Transverse colon (tissue), 4 donors: Measurements from ENCODE around the gene SLC39A6. TPM values are rescaled to one million over a fixed set of nuclear protein-coding genes. Genes with fewer than 3 reads are reported as not detected.
"Not testable (repeated sequence)": the region's sequence is repeated elsewhere in the genome, so short reads cannot be mapped to it uniquely, and the experiment has no call there.

Experiments
- DNase-seq: peaks from one replicate; pipeline ENCODE4 v3.0.0-alpha.2; 2019
- H3K27ac ChIP-seq, 4 donors: fragments of 200-600 bp; sonication (generic); 2 replicates each; pipeline ENCODE4 v1.5.1; 2016 to 2018; ENCODE audit warnings: inconsistent platforms in 4 of 4
- H3K27me3 ChIP-seq: fragments of 200-600 bp; sonication (generic); 2 replicates; pipeline ENCODE4 v1.5.1; 2017; ENCODE audit warnings: inconsistent platforms
- H3K36me3 ChIP-seq, 4 donors: fragments of 200-600 bp; sonication (generic); 2 replicates each; pipeline ENCODE4 v1.5.1; 2017 to 2019; ENCODE audit warnings: inconsistent platforms in 4 of 4
- H3K4me1 ChIP-seq, 4 donors: fragments of 200-600 bp; sonication (generic); 2 replicates each; pipeline ENCODE4 v1.5.1; 2017 to 2020; ENCODE audit warnings: inconsistent platforms in 4 of 4
- H3K4me3 ChIP-seq, 4 donors: fragments of 200-600 bp; sonication (generic); 1 replicate in 1 of 4; 2 replicates in 3 of 4; pipeline versions ENCODE4 v1.5.1 to v1.6.1; 2017 to 2019; ENCODE audit warnings: inconsistent platforms in 4 of 4
- H3K9me3 ChIP-seq, 2 donors: fragments of 200-600 bp; sonication (generic); 2 replicates each; pipeline ENCODE4 v1.5.1; 2017 to 2019; ENCODE audit warnings: inconsistent platforms in 2 of 2
- EP300 ChIP-seq: sonication (generic); formaldehyde crosslinking; IDR thresholded peaks from one replicate; pipeline ENCODE4 v1.6.1; 2017; ENCODE audit warnings: antibody characterized with exemption, low read depth
- POLR2A ChIP-seq: fragments of 450-650 bp; IDR thresholded peaks from one replicate; pipeline ENCODE4 v1.6.1; 2016; ENCODE audit warnings: antibody characterized with exemption, mild to moderate bottlenecking, moderate library complexity
- POLR2AphosphoS5 ChIP-seq, 3 donors: sonication (generic); formaldehyde crosslinking; IDR thresholded peaks; one replicate each; pipeline ENCODE4 v1.6.1; 2016; ENCODE audit warnings: antibody characterized with exemption in 3 of 3
- WGBS, 2 donors: methylation state at CpG; one replicate each; pipeline ENCODE4 v1.1.5; 2018; ENCODE audit warnings: low coverage in 1 of 2; 5-methylcytosine and 5-hydroxymethylcytosine counted together
- in situ Hi-C, 4 donors: fragments of 200-750 bp; cut with MboI; loops; one replicate each; pipeline versions ENCODE4 v1.15.0 to v1.15.1; 2017; ENCODE audit warnings: low sequenced_read_pairs in 3 of 4, low pct_ligation_motif_present in 1 of 4, low pct_unique_long_range_greater_than_20kb in 1 of 4
- intact Hi-C: fragments of 100-400 bp; cut with DNase I; formaldehyde crosslinking; loops from one replicate; pipeline ENCODE4 v1.15.1; 2023; ENCODE audit warnings: low total_unique reads
- total RNA-seq, 4 donors: library from RNA; depleted of rRNA; stranded (reverse); fragments of >200 nt; gene quantifications; one replicate each; pipeline ENCODE4 v1.1.0, GENCODE V29; 2016
- TF ChIP-seq, protein P1 (sequence below), 5 experiments: fragments of 200-600 bp in 3 of 5; fragments of 450-650 bp in 2 of 5; sonication (generic) in 3 of 5; IDR thresholded peaks; 1 replicate in 2 of 5; 2 replicates in 3 of 5; pipeline ENCODE4 v1.5.1; 2016 to 2017; ENCODE audit warnings: antibody characterized with exemption in 5 of 5, inconsistent platforms in 3 of 5, mild to moderate bottlenecking in 2 of 5, moderate library complexity in 1 of 5

The SLC39A6 gene
- total RNA-seq, 4 donors from 2014 or later, result 4.5 to 24.3 (median 19.6) TPM

DNA sequence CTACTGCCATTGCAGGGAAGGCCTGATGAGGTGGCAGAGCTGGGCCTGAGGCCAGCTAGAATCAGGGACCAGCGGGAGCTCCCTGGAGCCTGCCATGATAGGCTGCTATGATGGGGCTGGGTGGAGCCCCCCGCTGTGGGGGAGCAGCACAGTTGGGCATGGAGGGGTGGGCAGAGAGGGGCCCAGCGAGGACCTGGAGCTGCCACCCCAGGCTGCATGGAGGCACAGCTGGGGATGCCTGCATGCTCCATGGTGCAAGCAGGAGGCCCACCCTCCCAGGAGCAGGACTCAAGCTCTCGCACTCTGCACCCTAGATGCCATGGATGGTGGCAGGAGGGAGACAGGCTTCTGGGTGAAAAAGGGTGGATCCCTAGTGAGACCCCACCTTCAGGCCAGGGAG is 43.9 kb downstream of the SLC39A6 start:
- WGBS, 2 donors, result 0 to 58% methylated on average over 1 to 2 of the region's 4 CpGs
- Histone ChIP-seq H3K27ac (no peak overlapping the region), H3K27me3 (no peaks in the 10 kb centered on the region), H3K9me3 (peaks cover 0 to 7% of the 10 kb centered on the region in 2 donors), H3K4me1 (no peaks in the 10 kb centered on the region), H3K4me3 (no peak overlapping the region), H3K36me3 (no peaks in the 10 kb centered on the region)
- no peak for TF ChIP-seq EP300
- no peak for TF ChIP-seq POLR2AphosphoS5 (IDR thresholded peaks at IDR 0.05)
- TF ChIP-seq, protein P1, sequence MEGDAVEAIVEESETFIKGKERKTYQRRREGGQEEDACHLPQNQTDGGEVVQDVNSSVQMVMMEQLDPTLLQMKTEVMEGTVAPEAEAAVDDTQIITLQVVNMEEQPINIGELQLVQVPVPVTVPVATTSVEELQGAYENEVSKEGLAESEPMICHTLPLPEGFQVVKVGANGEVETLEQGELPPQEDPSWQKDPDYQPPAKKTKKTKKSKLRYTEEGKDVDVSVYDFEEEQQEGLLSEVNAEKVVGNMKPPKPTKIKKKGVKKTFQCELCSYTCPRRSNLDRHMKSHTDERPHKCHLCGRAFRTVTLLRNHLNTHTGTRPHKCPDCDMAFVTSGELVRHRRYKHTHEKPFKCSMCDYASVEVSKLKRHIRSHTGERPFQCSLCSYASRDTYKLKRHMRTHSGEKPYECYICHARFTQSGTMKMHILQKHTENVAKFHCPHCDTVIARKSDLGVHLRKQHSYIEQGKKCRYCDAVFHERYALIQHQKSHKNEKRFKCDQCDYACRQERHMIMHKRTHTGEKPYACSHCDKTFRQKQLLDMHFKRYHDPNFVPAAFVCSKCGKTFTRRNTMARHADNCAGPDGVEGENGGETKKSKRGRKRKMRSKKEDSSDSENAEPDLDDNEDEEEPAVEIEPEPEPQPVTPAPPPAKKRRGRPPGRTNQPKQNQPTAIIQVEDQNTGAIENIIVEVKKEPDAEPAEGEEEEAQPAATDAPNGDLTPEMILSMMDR (IDR thresholded peaks at IDR 0.05), result no peak
- no peak for TF ChIP-seq POLR2A
- no peak for DNase-seq
- in situ Hi-C loops, result no loop called here
- intact Hi-C loops, result no loop called here

DNA sequence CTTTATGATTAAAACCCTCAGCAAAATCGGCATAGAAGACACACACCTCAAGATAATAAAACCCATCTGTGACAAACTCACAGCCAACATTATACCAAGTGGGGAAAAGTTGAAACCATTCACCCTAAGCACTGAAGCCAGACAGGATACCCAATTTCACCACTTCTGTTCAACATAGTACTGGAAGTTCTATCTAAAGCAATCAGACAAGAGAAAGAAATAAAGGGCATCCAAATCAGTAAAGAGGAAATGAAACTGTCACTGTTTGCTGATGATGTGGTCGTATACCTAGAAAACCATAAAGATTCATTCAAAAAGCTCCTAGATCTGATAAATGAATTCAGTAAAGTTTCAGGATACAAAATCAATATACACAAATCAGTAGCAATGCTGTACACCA is 45.4 kb downstream of the SLC39A6 start:
- TF ChIP-seq, protein P1 (IDR thresholded peaks at IDR 0.05), result no peak
- TF ChIP-seq EP300, result no peak
- TF ChIP-seq POLR2AphosphoS5 (IDR thresholded peaks at IDR 0.05), result no peak
- no peak for TF ChIP-seq POLR2A
- Histone ChIP-seq H3K4me1 (no peaks in the 10 kb centered on the region), H3K27ac (no peak overlapping the region), H3K9me3 (peaks cover 0 to 7% of the 10 kb centered on the region in 2 donors), H3K4me3 (no peak overlapping the region), H3K27me3 (no peaks in the 10 kb centered on the region), H3K36me3 (no peaks in the 10 kb centered on the region)
- intact Hi-C loops (no loop called here), in situ Hi-C loops (no loop called here)
- WGBS, 2 donors, result 29 to 71% methylated on average over 2 of the region's 2 CpGs
- DNase-seq, result no peak

DNA sequence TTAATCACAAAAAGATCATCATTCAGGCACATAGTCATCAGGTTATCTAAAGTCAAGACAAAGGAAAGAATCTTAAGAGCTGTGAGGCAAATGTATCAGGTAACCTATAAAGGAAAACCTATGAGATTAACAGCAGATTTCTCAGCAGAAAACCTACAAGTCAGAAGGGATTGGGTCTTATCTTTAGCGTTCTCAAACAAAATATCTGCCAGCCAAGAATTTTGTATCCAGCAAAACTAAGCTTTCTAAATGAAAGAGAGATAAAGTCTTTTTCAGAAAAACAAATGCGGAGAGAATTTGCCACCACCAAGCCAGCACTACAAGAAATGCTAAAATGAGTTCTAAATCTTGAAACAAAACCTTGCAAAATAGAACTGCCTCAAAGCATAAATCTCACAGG is 48.0 kb downstream of the SLC39A6 start:
- 83 to 94% methylated on average over 2 of the region's 2 CpGs for WGBS, 2 donors
- intact Hi-C loops, H3K36me3 ChIP-seq, H3K4me3 ChIP-seq, H3K27ac ChIP-seq, in situ Hi-C loops, H3K4me1 ChIP-seq, DNase-seq, H3K9me3 ChIP-seq, H3K27me3 ChIP-seq: not testable (repeated sequence)

DNA sequence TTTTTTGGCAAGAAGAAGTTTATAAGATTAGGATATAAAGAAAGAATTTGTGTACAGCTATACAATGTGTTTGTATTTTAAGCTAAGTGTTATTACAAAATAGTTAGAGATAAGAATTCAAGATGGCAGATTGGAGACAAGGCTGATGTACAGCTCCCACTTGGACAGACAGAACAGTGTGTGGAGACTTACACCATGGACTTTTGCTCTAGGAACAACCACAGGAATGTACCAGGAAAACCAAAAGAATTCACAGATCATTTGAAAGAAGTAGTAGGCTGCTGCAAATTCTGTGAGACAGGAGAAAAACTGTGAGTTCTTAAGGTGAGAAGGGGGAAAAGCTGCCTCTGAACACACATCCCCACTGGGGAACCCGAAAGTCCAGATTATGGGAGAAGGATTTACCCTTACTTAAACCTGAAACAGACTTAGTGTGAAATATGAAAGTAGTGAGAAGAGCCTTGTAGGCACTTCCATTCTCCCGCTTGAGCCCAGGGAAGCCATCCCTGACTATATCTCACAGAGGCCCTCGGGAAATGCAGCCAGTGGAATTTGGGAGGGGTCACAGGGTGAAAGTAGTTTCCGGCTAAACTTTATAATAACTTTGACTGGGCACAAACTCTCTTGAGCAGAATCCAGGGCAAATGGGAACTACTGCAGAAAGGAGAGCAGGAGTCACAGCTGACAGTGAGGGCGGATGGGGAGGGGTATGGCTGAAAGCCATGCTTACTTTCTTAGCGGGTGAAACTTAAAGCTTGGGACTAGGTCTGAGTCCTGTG is 50.2 kb downstream of the SLC39A6 start:
- Histone ChIP-seq H3K9me3 (peaks cover 0 to 7% of the 10 kb centered on the region in 2 donors), H3K27ac (no peak overlapping the region), H3K4me1 (no peaks in the 10 kb centered on the region), H3K27me3 (peaks cover 5% of the 10 kb centered on the region), H3K36me3 (no peaks in the 10 kb centered on the region), H3K4me3 (no peak overlapping the region)
- intact Hi-C loops (no loop called here), in situ Hi-C loops (no loop called here)
- WGBS, 2 donors, result 59 to 83% methylated on average over 4 to 6 of the region's 6 CpGs
- no peak for DNase-seq
- no peak for TF ChIP-seq POLR2AphosphoS5 (IDR thresholded peaks at IDR 0.05)
- TF ChIP-seq, protein P1 (IDR thresholded peaks at IDR 0.05), result no peak
- TF ChIP-seq POLR2A, result no peak
- TF ChIP-seq EP300, result no peak

DNA sequence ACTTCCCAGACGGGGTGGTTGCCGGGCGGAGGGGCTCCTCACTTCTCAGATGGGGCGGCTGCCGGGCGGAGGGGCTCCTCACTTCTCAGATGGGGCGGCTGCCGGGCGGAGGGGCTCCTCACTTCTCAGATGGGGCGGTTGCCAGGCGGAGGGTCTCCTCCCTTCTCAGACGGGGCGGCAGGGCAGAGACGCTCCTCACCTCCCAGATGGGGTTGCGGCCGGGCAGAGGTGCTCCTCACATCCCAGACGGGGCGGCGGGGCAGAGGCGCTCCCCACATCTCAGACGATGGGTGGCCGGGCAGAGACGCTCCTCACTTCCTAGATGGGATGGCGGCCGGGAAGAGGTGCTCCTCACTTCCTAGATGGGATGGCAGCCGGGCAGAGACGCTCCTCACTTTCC is 51.4 kb downstream of the SLC39A6 start:
- intact Hi-C loops, H3K9me3 ChIP-seq, H3K27ac ChIP-seq, DNase-seq, in situ Hi-C loops, H3K36me3 ChIP-seq, H3K4me3 ChIP-seq, H3K27me3 ChIP-seq, H3K4me1 ChIP-seq: not testable (repeated sequence)
- 98% methylated on average over 9 of the region's 27 CpGs; no CpG with 5 or more reads in 1 of the 2 donors for WGBS, 2 donors
